HEK293 (cell line): ENCODE data around the gene ANKRD16.

Experiments used
- SCRT1 ChIP-seq: fragments of 450-650 bp; formaldehyde crosslinking; IDR thresholded peaks from 2 replicates; pipeline ENCODE4 v1.5.1; 2016; ENCODE audit warnings: missing biosample characterization, missing genetic modification characterization, borderline replicate concordance
- ZNF529 ChIP-seq: fragments of 450-650 bp; formaldehyde crosslinking; IDR thresholded peaks from 2 replicates; pipeline ENCODE4 v1.5.1; 2017; ENCODE audit warnings: missing genetic modification characterization, missing biosample characterization; ENCODE audit not compliant: insufficient replicate concordance
- ZNF558 ChIP-seq: fragments of 450-650 bp; formaldehyde crosslinking; IDR thresholded peaks from 2 replicates; pipeline ENCODE4 v1.5.1; 2016; ENCODE audit warnings: missing biosample characterization, missing genetic modification characterization
- ZNF707 ChIP-seq: fragments of 450-650 bp; formaldehyde crosslinking; IDR thresholded peaks from 2 replicates; pipeline ENCODE4 v1.5.1; 2016; ENCODE audit warnings: missing biosample characterization, missing genetic modification characterization
- TF ChIP-seq, protein P1 (sequence below): fragments of 450-650 bp; formaldehyde crosslinking; IDR thresholded peaks from 2 replicates; pipeline ENCODE4 v1.5.1; 2016; ENCODE audit warnings: missing biosample characterization, missing genetic modification characterization
- TF ChIP-seq, protein P2 (sequence below): fragments of 450-650 bp; formaldehyde crosslinking; IDR thresholded peaks from 2 replicates; pipeline ENCODE4 v1.5.1; 2016; ENCODE audit warnings: missing biosample characterization, missing genetic modification characterization
- TF ChIP-seq, protein P3 (sequence below): fragments of 450-650 bp; formaldehyde crosslinking; optimal IDR thresholded peaks from 2 replicates; pipeline ENCODE3; 2016; ENCODE audit warnings: missing biosample characterization, mild to moderate bottlenecking, missing genetic modification characterization
- TF ChIP-seq, protein P4 (sequence below): fragments of 450-650 bp; formaldehyde crosslinking; IDR thresholded peaks from 2 replicates; pipeline ENCODE4 v1.5.1; 2016; ENCODE audit warnings: missing biosample characterization, missing genetic modification characterization

DNA sequence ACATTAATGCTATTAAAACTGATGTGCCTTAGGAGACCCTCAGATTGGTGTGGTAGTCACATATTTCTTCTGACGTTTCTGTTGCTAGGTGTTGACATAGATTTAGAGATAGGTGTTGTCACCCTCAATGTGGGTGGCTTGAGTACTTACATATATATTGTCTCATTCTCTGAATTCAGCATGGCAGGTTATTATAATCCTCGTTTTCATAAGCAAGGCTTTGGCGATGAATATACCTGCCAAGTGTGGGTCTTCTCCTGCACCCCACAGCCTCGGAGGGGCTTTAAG lies 7.3 kb upstream of the ANKRD16 start:
- TF ChIP-seq, protein P1, sequence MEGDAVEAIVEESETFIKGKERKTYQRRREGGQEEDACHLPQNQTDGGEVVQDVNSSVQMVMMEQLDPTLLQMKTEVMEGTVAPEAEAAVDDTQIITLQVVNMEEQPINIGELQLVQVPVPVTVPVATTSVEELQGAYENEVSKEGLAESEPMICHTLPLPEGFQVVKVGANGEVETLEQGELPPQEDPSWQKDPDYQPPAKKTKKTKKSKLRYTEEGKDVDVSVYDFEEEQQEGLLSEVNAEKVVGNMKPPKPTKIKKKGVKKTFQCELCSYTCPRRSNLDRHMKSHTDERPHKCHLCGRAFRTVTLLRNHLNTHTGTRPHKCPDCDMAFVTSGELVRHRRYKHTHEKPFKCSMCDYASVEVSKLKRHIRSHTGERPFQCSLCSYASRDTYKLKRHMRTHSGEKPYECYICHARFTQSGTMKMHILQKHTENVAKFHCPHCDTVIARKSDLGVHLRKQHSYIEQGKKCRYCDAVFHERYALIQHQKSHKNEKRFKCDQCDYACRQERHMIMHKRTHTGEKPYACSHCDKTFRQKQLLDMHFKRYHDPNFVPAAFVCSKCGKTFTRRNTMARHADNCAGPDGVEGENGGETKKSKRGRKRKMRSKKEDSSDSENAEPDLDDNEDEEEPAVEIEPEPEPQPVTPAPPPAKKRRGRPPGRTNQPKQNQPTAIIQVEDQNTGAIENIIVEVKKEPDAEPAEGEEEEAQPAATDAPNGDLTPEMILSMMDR, result no peak
- TF ChIP-seq ZNF529 (tag by site-specific recombination), result no peak
- TF ChIP-seq, protein P2, sequence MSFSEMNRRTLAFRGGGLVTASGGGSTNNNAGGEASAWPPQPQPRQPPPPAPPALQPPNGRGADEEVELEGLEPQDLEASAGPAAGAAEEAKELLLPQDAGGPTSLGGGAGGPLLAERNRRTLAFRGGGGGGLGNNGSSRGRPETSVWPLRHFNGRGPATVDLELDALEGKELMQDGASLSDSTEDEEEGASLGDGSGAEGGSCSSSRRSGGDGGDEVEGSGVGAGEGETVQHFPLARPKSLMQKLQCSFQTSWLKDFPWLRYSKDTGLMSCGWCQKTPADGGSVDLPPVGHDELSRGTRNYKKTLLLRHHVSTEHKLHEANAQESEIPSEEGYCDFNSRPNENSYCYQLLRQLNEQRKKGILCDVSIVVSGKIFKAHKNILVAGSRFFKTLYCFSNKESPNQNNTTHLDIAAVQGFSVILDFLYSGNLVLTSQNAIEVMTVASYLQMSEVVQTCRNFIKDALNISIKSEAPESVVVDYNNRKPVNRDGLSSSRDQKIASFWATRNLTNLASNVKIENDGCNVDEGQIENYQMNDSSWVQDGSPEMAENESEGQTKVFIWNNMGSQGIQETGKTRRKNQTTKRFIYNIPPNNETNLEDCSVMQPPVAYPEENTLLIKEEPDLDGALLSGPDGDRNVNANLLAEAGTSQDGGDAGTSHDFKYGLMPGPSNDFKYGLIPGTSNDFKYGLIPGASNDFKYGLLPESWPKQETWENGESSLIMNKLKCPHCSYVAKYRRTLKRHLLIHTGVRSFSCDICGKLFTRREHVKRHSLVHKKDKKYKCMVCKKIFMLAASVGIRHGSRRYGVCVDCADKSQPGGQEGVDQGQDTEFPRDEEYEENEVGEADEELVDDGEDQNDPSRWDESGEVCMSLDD (tag by site-specific recombination), result no peak
- no peak for TF ChIP-seq ZNF558 (tag by site-specific recombination)
- TF ChIP-seq, protein P3, sequence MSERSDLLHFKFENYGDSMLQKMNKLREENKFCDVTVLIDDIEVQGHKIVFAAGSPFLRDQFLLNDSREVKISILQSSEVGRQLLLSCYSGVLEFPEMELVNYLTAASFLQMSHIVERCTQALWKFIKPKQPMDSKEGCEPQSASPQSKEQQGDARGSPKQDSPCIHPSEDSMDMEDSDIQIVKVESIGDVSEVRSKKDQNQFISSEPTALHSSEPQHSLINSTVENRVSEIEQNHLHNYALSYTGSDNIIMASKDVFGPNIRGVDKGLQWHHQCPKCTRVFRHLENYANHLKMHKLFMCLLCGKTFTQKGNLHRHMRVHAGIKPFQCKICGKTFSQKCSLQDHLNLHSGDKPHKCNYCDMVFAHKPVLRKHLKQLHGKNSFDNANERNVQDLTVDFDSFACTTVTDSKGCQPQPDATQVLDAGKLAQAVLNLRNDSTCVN, result no peak
- TF ChIP-seq SCRT1, result no peak
- TF ChIP-seq, protein P4, sequence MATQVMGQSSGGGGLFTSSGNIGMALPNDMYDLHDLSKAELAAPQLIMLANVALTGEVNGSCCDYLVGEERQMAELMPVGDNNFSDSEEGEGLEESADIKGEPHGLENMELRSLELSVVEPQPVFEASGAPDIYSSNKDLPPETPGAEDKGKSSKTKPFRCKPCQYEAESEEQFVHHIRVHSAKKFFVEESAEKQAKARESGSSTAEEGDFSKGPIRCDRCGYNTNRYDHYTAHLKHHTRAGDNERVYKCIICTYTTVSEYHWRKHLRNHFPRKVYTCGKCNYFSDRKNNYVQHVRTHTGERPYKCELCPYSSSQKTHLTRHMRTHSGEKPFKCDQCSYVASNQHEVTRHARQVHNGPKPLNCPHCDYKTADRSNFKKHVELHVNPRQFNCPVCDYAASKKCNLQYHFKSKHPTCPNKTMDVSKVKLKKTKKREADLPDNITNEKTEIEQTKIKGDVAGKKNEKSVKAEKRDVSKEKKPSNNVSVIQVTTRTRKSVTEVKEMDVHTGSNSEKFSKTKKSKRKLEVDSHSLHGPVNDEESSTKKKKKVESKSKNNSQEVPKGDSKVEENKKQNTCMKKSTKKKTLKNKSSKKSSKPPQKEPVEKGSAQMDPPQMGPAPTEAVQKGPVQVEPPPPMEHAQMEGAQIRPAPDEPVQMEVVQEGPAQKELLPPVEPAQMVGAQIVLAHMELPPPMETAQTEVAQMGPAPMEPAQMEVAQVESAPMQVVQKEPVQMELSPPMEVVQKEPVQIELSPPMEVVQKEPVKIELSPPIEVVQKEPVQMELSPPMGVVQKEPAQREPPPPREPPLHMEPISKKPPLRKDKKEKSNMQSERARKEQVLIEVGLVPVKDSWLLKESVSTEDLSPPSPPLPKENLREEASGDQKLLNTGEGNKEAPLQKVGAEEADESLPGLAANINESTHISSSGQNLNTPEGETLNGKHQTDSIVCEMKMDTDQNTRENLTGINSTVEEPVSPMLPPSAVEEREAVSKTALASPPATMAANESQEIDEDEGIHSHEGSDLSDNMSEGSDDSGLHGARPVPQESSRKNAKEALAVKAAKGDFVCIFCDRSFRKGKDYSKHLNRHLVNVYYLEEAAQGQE (tag by site-specific recombination), result no peak
- no peak for TF ChIP-seq ZNF707 (tag by site-specific recombination)
